Measurements from ENCODE around the gene HIP1R.

DNA sequence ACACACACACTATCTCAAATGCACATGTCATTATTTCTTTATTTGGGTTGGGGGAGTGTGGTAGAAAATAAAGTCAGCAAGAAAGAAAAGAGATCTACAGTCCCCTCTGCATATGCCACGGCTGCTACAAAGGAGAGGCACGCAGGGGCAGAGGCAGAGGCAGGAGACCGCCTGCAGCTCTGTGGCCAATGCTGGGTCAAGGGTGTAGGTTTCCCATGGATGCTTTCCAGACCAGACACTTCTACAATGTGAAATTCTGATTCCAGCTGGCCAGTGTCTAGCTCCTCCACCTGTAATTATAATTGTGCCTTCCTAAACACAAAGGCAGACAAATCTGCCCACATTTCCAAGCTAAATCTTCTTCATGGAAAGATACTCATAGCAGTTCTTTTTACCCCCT, 41.5 kb downstream of the HIP1R start:
- TF ChIP-seq YY1 (IDR thresholded peaks at IDR 0.05; ENCODE audit: low read depth) = no peak
- TF ChIP-seq TEAD4 (IDR thresholded peaks at IDR 0.05) = no peak
- TF ChIP-seq, protein P1, sequence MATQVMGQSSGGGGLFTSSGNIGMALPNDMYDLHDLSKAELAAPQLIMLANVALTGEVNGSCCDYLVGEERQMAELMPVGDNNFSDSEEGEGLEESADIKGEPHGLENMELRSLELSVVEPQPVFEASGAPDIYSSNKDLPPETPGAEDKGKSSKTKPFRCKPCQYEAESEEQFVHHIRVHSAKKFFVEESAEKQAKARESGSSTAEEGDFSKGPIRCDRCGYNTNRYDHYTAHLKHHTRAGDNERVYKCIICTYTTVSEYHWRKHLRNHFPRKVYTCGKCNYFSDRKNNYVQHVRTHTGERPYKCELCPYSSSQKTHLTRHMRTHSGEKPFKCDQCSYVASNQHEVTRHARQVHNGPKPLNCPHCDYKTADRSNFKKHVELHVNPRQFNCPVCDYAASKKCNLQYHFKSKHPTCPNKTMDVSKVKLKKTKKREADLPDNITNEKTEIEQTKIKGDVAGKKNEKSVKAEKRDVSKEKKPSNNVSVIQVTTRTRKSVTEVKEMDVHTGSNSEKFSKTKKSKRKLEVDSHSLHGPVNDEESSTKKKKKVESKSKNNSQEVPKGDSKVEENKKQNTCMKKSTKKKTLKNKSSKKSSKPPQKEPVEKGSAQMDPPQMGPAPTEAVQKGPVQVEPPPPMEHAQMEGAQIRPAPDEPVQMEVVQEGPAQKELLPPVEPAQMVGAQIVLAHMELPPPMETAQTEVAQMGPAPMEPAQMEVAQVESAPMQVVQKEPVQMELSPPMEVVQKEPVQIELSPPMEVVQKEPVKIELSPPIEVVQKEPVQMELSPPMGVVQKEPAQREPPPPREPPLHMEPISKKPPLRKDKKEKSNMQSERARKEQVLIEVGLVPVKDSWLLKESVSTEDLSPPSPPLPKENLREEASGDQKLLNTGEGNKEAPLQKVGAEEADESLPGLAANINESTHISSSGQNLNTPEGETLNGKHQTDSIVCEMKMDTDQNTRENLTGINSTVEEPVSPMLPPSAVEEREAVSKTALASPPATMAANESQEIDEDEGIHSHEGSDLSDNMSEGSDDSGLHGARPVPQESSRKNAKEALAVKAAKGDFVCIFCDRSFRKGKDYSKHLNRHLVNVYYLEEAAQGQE (IDR thresholded peaks at IDR 0.05; ENCODE audit: low read depth) = no peak
- TF ChIP-seq CEBPB (IDR thresholded peaks at IDR 0.05) = no peak

All from Ishikawa (cell line).